IPS-15b (cell line): ENCODE measurements around the gene CCL18.
"Not testable (repeated sequence)": the region's sequence is repeated elsewhere in the genome, so short reads cannot be mapped to it uniquely, and the experiment has no call there.

ENCODE experiments used
- H3K27me3 ChIP-seq: one replicate; pipeline ENCODE4 v1.6.1; 2013; ENCODE audit warnings: low read length; ENCODE audit not compliant: control insufficient read depth, insufficient read depth
- H3K36me3 ChIP-seq: one replicate; pipeline ENCODE4 v1.6.1; 2013; ENCODE audit warnings: low read length; ENCODE audit not compliant: control insufficient read depth, insufficient read depth
- H3K4me1 ChIP-seq: one replicate; pipeline ENCODE4 v1.6.1; 2013; ENCODE audit warnings: mild to moderate bottlenecking, low read length; ENCODE audit not compliant: control insufficient read depth, insufficient read depth
- H3K4me3 ChIP-seq: one replicate; pipeline ENCODE4 v1.5.1; 2013; ENCODE audit warnings: low read depth, low read length
- H3K9ac ChIP-seq: one replicate; pipeline ENCODE4 v1.6.1; 2013; ENCODE audit warnings: low read depth, mild to moderate bottlenecking, low read length
- H3K9me3 ChIP-seq: one replicate; pipeline ENCODE4 v1.6.1; 2013; ENCODE audit warnings: mild to moderate bottlenecking, low read length; ENCODE audit not compliant: control insufficient read depth, insufficient read depth

CCL18 gene

GRCh38 chr17:36092230-36092629 is 28.2 kb downstream of the CCL18 start:
- Histone ChIP-seq H3K36me3 (no peaks in the 10 kb centered on the region), H3K27me3 (no peaks in the 10 kb centered on the region), H3K9me3 (no peaks in the 10 kb centered on the region), H3K4me1 (no peaks in the 10 kb centered on the region), H3K9ac (no peak overlapping the region), H3K4me3 (no peak overlapping the region)

DNA sequence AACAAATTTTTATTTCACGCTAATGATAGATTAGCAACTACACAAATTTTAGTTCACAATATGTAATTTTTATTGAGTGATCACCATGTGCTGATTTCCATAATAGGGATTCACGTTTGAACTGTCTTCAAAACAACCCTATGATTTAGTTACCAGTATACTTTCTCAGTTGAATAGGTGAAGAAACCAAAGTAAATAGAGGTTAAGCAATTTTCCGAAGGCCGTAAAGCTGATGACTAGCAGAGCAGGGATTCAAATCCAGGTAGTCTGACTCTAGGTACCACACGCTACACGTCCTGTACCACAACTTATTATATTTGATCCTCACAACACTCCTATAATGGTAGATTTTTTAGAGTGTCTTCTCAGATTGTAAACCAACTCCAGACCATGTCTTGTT is 28.6 kb downstream of the CCL18 start:
- not testable (repeated sequence) for H3K9me3 ChIP-seq, H3K9ac ChIP-seq, H3K36me3 ChIP-seq, H3K27me3 ChIP-seq, H3K4me1 ChIP-seq, H3K4me3 ChIP-seq

GRCh38 chr17:36094232-36094631 is 30.2 kb downstream of the CCL18 start:
- H3K9me3 ChIP-seq: no peaks in the 10 kb centered on the region
- no peak overlapping the region for H3K4me3 ChIP-seq
- no peaks in the 10 kb centered on the region for H3K36me3 ChIP-seq
- H3K9ac ChIP-seq: no peak overlapping the region
- H3K4me1 ChIP-seq: no peaks in the 10 kb centered on the region
- H3K27me3 ChIP-seq: no peaks in the 10 kb centered on the region

- Histone ChIP-seq H3K4me3 (no peak overlapping the region), H3K9me3 (no peaks in the 10 kb centered on the region), H3K36me3 (no peaks in the 10 kb centered on the region), H3K9ac (no peak overlapping the region), H3K4me1 (no peaks in the 10 kb centered on the region), H3K27me3 (no peaks in the 10 kb centered on the region)
These were observed 30.7 kb downstream of the CCL18 start for GRCh38 chr17:36094746-36095145.

DNA sequence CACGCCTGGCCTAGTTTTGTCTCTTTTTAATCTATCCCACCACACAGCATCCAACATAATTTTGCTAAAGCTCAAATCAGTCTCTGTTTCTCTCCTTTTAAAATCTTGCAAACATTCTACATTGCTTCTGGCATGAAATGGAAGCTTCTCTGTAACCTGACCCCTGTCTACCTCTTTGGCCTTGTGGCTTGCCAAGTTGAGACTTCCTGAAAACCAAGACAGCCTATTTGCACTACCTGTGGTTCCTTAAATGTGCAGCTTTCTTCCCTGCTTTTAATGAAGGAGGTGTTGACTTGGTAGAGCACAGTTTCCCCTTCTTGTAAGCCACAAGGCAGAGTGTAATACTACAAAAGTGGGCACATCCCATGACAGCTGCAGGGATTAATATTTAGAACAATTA is 31.9 kb downstream of the CCL18 start:
- Histone ChIP-seq H3K27me3 (no peaks in the 10 kb centered on the region), H3K9me3 (no peaks in the 10 kb centered on the region), H3K9ac (no peak overlapping the region), H3K36me3 (no peaks in the 10 kb centered on the region), H3K4me3 (no peak overlapping the region), H3K4me1 (no peaks in the 10 kb centered on the region)

DNA sequence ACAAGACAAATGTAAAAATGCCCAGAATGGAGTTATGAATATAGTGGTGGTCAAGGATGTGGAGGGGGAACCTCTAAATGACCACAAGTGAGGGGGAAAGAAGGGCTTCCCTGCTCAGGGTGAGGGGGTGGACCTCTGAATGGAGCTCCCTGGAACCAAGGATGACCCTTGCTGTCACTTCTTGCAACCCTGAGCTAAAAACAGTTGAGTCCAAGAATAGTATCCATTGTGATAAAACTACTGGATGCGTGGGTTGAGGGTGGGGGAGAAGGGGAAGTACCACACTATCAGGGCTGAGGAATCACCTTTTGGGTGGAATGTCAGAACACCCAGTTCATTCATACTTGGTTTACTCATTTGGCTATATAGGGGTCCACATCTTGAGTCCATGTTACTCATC is 34.9 kb downstream of the CCL18 start:
- not testable (repeated sequence) for H3K36me3 ChIP-seq, H3K9ac ChIP-seq, H3K9me3 ChIP-seq, H3K4me3 ChIP-seq, H3K27me3 ChIP-seq, H3K4me1 ChIP-seq

GRCh38 chr17:36103401-36103975 is 39.4 kb downstream of the CCL18 start, which contains the start of gene CCL4:
TSS of gene CCL4 (plus strand) at chr17:36103827. CDS start at chr17:36103906, 79 bp downstream.
- not testable (repeated sequence) for H3K9ac ChIP-seq, H3K36me3 ChIP-seq, H3K27me3 ChIP-seq, H3K9me3 ChIP-seq, H3K4me3 ChIP-seq, H3K4me1 ChIP-seq

GRCh38 chr17:36104246-36104645 is 40.2 kb downstream of the CCL18 start:
- H3K36me3 ChIP-seq, H3K9ac ChIP-seq, H3K27me3 ChIP-seq, H3K4me1 ChIP-seq, H3K4me3 ChIP-seq, H3K9me3 ChIP-seq: not testable (repeated sequence)

GRCh38 chr17:36104701-36105181 is 40.7 kb downstream of the CCL18 start:
- Histone ChIP-seq H3K9ac (no peak overlapping the region), H3K4me1 (no peaks in the 10 kb centered on the region), H3K36me3 (no peaks in the 10 kb centered on the region), H3K4me3 (no peak overlapping the region), H3K27me3 (no peaks in the 10 kb centered on the region), H3K9me3 (no peaks in the 10 kb centered on the region)

DNA sequence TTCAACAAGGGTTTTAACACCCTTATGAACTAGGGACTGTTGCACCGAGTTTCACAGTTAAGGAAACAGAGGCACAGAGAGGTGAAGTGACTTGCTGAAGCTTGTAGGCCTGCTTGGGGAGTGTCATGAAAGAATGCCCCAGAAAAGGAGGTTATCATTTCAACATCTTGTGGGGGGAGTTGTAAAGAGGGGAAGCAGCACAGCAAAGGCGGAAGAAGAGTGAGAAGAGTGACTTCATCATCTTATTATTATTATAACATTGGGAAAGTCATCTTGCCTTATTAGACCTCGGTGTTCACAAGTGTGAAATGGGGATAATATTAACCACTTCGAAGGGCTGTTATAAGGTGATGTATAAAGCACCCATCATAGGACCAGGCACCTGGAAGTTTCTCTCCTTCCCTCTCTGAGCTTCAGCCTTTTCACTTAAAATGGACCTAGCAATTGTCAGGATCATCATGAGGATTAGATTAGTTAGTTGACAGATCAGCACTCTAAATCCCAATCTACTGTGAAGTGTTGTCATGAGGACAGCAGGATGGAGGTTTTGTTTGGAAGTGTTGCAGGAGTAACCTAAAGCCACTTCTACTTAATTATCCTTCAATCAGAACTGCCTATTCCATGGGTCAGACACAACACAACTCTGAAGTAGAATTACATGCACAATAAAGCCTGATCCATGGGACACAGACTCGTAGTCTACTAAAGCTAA is 41.9 kb downstream of the CCL18 start:
- Histone ChIP-seq H3K9ac (no peak overlapping the region), H3K27me3 (no peaks in the 10 kb centered on the region), H3K4me3 (no peak overlapping the region), H3K36me3 (no peaks in the 10 kb centered on the region), H3K4me1 (no peaks in the 10 kb centered on the region), H3K9me3 (no peaks in the 10 kb centered on the region)

DNA sequence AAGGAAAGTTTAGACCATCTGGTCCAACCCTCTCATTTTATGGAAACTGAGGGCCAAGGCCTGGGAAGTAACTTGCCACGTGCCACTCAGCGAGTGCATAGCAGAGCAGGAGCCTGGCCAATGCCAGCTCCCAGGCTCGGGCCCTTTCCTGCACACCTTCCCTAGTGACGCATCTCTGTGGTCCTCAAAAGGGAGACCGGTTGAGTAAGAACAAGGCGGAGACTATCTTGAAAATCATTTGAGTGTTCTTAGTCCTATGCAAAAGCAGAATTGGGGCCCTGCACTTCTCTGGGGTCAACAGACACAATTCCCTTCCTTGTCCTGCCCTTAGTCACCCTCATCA is 42.4 kb downstream of the CCL18 start:
- Histone ChIP-seq H3K4me1 (no peaks in the 10 kb centered on the region), H3K9ac (no peak overlapping the region), H3K9me3 (no peaks in the 10 kb centered on the region), H3K27me3 (no peaks in the 10 kb centered on the region), H3K4me3 (no peak overlapping the region), H3K36me3 (no peaks in the 10 kb centered on the region)

DNA sequence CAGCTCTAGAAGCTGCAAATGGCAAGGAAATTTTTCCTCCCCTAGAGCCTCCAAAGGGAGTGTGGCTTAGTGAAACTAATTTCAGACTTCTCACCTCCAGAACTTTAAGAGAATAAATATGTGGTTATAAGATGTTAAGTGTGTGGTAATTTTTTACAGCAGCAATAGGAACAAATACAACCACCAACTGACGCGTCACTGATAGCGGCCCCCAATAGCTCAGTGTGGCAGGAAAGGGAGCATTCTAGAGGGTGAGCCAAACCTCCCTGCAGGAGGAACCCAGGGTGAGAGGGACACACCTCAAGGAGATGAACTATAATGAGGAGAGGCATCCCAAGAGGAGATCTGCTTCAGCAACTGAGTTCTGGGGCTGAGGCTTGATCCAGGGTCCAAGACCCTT is 43.6 kb downstream of the CCL18 start:
- Histone ChIP-seq H3K9me3 (no peaks in the 10 kb centered on the region), H3K36me3 (no peaks in the 10 kb centered on the region), H3K9ac (no peak overlapping the region), H3K4me3 (no peak overlapping the region), H3K4me1 (no peaks in the 10 kb centered on the region), H3K27me3 (no peaks in the 10 kb centered on the region)
